GM12878 (cell line): ENCODE measurements around the gene SPC24. TPM values are rescaled to one million over a fixed set of nuclear protein-coding genes. Genes with fewer than 3 reads are reported as not detected.

Experiments
- ATAC-seq: fragments of 200-7000 bp; cut with Tn5 transposase; 3 replicates; pipeline ENCODE4 v1.9.1; 2020; ENCODE audit warnings: mild to moderate bottlenecking, moderate library complexity
- BruUV-seq: library from RNA; stranded (reverse); fragments of 400-500 nt; replicated peaks from 2 replicates; lab custom pipeline; 2021; lab: Mats Ljungman, UMichigan
- CTCF ChIA-PET: fragments of 300-600 bp; sonication (Branson Sonifier 250); formaldehyde crosslinking; extraction: SDS; loops from one replicate; lab custom pipeline; 2021; ENCODE audit warnings: inconsistent platforms; lab: Yijun Ruan, JAX
- POLR2A ChIA-PET: fragments of 350-600 bp; formaldehyde crosslinking; extraction: SDS; loops from one replicate; lab custom pipeline; 2021; ENCODE audit warnings: inconsistent platforms; lab: Charles Lee
- RAD21 ChIA-PET: fragments of 300-600 bp; sonication (Branson Sonifier 250); formaldehyde crosslinking; loops from one replicate; lab custom pipeline; 2023; ENCODE audit warnings: antibody characterized with exemption; ENCODE audit not compliant: unreplicated experiment; lab: Charles Lee
- SMC1A ChIA-PET: fragments of 300-600 bp; sonication (Branson Sonifier 250); formaldehyde crosslinking; loops from one replicate; lab custom pipeline; 2023; ENCODE audit not compliant: unreplicated experiment, uncharacterized antibody; lab: Charles Lee
- DNase-seq: peaks from one replicate; pipeline ENCODE4 v3.0.0-alpha.2; 2011; ENCODE audit warnings: low read depth, low spot score
- FAIRE-seq: peaks from 3 replicates; lab custom pipeline; 2011; peaks lifted over from hg19 to GRCh38; lab: Jason Lieb, UNC
- H2AFZ ChIP-seq: 2 replicates; pipeline ENCODE4 v1.6.0; 2011; ENCODE audit warnings: low read depth, low read length, control low read depth; ENCODE audit not compliant: control insufficient read depth
- H3K27ac ChIP-seq: 2 replicates; pipeline ENCODE4 v1.5.1; 2011; ENCODE audit warnings: control low read depth; ENCODE audit not compliant: control insufficient read depth, insufficient read depth
- H3K27me3 ChIP-seq, 2 experiments: replicated peaks in 1 of 2; 2 replicates each; pipeline versions ENCODE4 v1.6.0 to v1.6.1; 2011; ENCODE audit warnings: low read length in 1 of 2; ENCODE audit not compliant: control insufficient read depth in 2 of 2, insufficient read depth in 2 of 2
- H3K36me3 ChIP-seq, 2 experiments: 2 replicates each; pipeline ENCODE4 v1.5.1; 2011; ENCODE audit warnings: low read length in 1 of 2; ENCODE audit not compliant: control insufficient read depth in 2 of 2, insufficient read depth in 2 of 2
- H3K4me1 ChIP-seq: 2 replicates; pipeline ENCODE4 v1.6.1; 2011; ENCODE audit warnings: mild to moderate bottlenecking, low read length, moderate library complexity, mixed read lengths; ENCODE audit not compliant: control insufficient read depth, insufficient read depth
- H3K4me2 ChIP-seq: 2 replicates; pipeline ENCODE4 v1.6.0; 2011; ENCODE audit warnings: control low read depth; ENCODE audit not compliant: control insufficient read depth, insufficient read depth
- H3K4me3 ChIP-seq: fragments of 200-600 bp; sonication (generic); 2 replicates; pipeline ENCODE4 v1.5.1; 2016
- H3K79me2 ChIP-seq: 2 replicates; pipeline ENCODE4 v1.6.0; 2011; ENCODE audit warnings: low read length; ENCODE audit not compliant: control insufficient read depth, insufficient read depth
- H3K9ac ChIP-seq: 2 replicates; pipeline ENCODE4 v1.8.0; 2011; ENCODE audit warnings: low read length, control low read depth, mixed read lengths; ENCODE audit not compliant: control insufficient read depth, insufficient read depth
- H3K9me3 ChIP-seq: replicated peaks from 3 replicates; pipeline ENCODE4 v1.5.1; 2011; ENCODE audit warnings: mild to moderate bottlenecking, low read length; ENCODE audit not compliant: control insufficient read depth, insufficient read depth
- H4K20me1 ChIP-seq: 2 replicates; pipeline ENCODE4 v1.6.0; 2011; ENCODE audit not compliant: control insufficient read depth, insufficient read depth
- BHLHE40 ChIP-seq, 2 experiments: fragments of 450-650 bp in 1 of 2; IDR thresholded peaks; 2 replicates each; pipeline ENCODE4 v1.6.1; 2011 to 2017; ENCODE audit warnings: low read depth in 2 of 2, borderline replicate concordance in 1 of 2, improper control_type of control experiment in 1 of 2, low read length in 1 of 2, mild to moderate bottlenecking in 1 of 2
- KAT2A ChIP-seq: conservative IDR thresholded peaks from 2 replicates; pipeline ENCODE4 v1.6.1; 2011; ENCODE audit warnings: low read depth, low read length; ENCODE audit not compliant: control insufficient read depth
- MXI1 ChIP-seq: fragments of 150-350 bp; IDR thresholded peaks from 2 replicates; pipeline ENCODE4 v1.6.1; 2011; ENCODE audit warnings: low read depth, mild to moderate bottlenecking, inconsistent platforms, low read length, improper control_type of control experiment
- TBL1XR1 ChIP-seq: IDR thresholded peaks from 2 replicates; pipeline ENCODE4 v1.6.1; 2012; ENCODE audit warnings: low read depth, low read length, improper control_type of control experiment
- WGBS: methylation state at CpG from one replicate; pipeline ENCODE4 v1.1.6; 2016; ENCODE audit warnings: low lambda C conversion rate; ENCODE audit not compliant: insufficient replicate concordance, insufficient coverage; ENCODE audit errors: missing lambda C conversion rate; 5-methylcytosine and 5-hydroxymethylcytosine counted together
- in situ Hi-C: fragments of 300-500 bp; cut with MboI; formaldehyde crosslinking; loops from 9 replicates; pipeline ENCODE4 v1.14.3; 2018; ENCODE audit warnings: mixed read lengths
- intact Hi-C: fragments of 100-400 bp; cut with micrococcal nuclease; formaldehyde crosslinking; loops from one replicate; pipeline ENCODE4 v1.14.2; 2022; ENCODE audit not compliant: unreplicated experiment
- polyA plus RNA-seq, 11 experiments: library from polyadenylated mRNA; depleted of rRNA in 4 of 11; unstranded in 6 of 11; stranded (reverse) in 5 of 11; fragments of >200 nt; fragmentation: Nextera tagmentation in 4 of 11; fragmentation: Illumina TruSeq in 1 of 11; extraction: Ambion mirVana in 4 of 11; extraction: Trizol in 1 of 11; gene quantifications; 1 replicate in 1 of 11; 2 replicates in 10 of 11; pipeline versions ENCODE4 v1.2.1 to v1.2.3, GENCODE V29; 2011 to 2016; ENCODE audit warnings: inconsistent platforms in 2 of 11, missing spikeins in 2 of 11, low read depth in 1 of 11
- total RNA-seq, 4 experiments: library from RNA; depleted of rRNA in 3 of 4; stranded (reverse); fragments of >200 nt in 3 of 4; fragmentation: Illumina TruSeq in 1 of 4; extraction: Trizol in 1 of 4; gene quantifications; 2 replicates each; pipeline versions ENCODE4 v1.2.1 to v1.2.3, GENCODE V29; 2013 to 2021
- TF ChIP-seq, protein P1 (sequence below): fragments of 450-650 bp; conservative IDR thresholded peaks from 2 replicates; pipeline ENCODE4 v1.6.1; 2017; ENCODE audit warnings: mild to moderate bottlenecking, moderate library complexity
- TF ChIP-seq, protein P2 (sequence below): fragments of 450-650 bp; formaldehyde crosslinking; IDR thresholded peaks from 2 replicates; pipeline ENCODE4 v1.5.0; 2022; ENCODE audit warnings: mild to moderate bottlenecking, missing genetic modification characterization
- TF ChIP-seq, protein P3 (sequence below), 3 experiments: IDR thresholded peaks in 2 of 3; conservative IDR thresholded peaks in 1 of 3; 2 replicates each; pipeline ENCODE4 v1.5.1; 2011; ENCODE audit warnings: low read depth in 3 of 3, low read length in 3 of 3, mild to moderate bottlenecking in 3 of 3, control low read depth in 2 of 3, moderate library complexity in 2 of 3, inconsistent platforms in 1 of 3, mixed read lengths in 1 of 3; ENCODE audit not compliant: control insufficient read depth in 2 of 3, insufficient read depth in 1 of 3; ENCODE audit errors: extremely low read depth in 1 of 3

SPC24 gene
- total and polyA plus RNA-seq, 10 of the 15 experiments (the other 5 are each of a cell fraction or from before 2014, with no cell fraction given), result 9.4 to 72.6 (median 40.7) TPM

DNA sequence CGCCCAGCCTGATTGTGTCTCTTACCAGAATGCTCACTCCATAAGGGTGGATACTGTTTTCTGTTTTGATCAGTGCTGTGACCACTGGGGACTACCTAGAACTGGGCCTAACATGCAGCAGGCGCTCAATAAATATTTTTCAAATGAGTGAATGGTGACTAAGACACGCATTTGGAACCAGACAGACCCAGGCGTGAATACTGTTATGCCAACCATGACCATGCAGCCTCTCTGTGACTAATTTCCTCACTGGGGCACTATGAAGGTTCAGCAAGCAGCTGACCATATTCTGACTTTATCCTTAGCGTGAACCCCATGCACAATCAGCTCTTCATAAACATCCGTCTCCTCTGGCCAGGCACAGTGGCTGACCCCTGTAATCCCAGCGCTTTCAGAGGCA lies 13.0 kb upstream of the SPC24 start:
- RAD21 ChIA-PET, result no interaction called here
- no peak for FAIRE-seq
- WGBS, result 3% methylated on average over 7 of the region's 7 CpGs

DNA sequence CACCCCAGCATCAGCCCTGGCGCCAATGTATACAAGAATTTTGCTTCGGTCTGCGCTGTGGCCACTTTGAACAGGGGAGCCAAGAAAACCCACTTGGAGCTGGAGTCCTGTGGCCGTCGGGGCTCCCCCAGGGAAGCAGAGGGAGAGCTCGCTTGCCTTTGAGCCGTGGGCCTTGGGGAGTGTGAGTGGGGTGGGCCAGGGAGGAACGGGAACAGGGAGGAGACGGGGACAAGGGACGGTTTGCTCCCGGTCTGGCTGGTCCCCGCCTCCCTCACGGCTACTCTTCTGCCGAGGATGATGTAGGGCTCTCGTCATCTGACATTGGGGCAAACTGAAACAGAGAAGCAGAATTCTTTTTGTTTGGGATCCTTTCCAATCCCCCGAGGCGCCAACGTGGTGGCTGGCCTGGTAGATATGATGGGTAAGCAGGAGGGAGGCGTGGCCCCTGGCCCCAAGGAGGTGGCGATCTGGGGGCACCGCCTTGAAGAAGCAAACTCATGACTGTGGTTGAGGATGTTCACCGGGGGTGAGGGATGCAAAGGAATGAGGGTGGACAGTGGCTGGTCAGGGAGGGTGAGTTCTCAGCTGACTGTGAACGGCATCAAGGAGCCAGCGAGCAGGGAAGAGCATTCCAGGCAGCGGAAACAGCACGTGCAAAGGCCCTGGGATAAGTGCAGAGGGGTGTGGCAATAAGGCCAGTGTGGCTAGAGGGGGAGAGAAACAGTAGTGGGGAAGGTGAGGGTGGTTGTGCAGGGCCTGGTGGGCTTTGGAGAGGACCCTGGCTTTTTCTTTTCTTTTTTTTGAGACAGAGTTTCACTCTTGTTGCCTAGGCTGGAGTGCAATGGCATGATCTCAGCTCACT lies 10.9 kb upstream of the SPC24 start:
- FAIRE-seq, result no peak
- no peak for ATAC-seq
- no peak overlapping the region for H3K4me3 ChIP-seq
- H3K9me3 ChIP-seq, result no peaks in the 10 kb centered on the region
- no peaks in the 10 kb centered on the region for H3K27me3 ChIP-seq
- CTCF ChIA-PET, result no interaction called here
- RAD21 ChIA-PET, result no interaction called here
- WGBS, result 75% methylated on average over 26 of the region's 26 CpGs
- no peak overlapping the region for H3K27ac ChIP-seq
- H4K20me1 ChIP-seq, result no peaks in the 10 kb centered on the region
- intact Hi-C loops, result no loop called here
- no peak overlapping the region for H3K9ac ChIP-seq
- SMC1A ChIA-PET, result interaction anchor here (0.5 to 1.3 kb wide), 2 partner anchors 17 to 1327 kb away, joined by 3 read pairs; no protein-coding TSS in a partner anchor
- H3K36me3 ChIP-seq, result peaks cover 0 to 2% of the 10 kb centered on the region in 2 experiments; a peak in 2 of 4 replicates
- BruUV-seq, result no TSS peak
- H3K4me2 ChIP-seq, result no peak overlapping the region
- H3K4me1 ChIP-seq, result no peaks in the 10 kb centered on the region
- DNase-seq, result no peak
- H3K79me2 ChIP-seq, result no peaks in the 10 kb centered on the region
- H2AFZ ChIP-seq, result no peak overlapping the region
- in situ Hi-C loops, result no loop called here
- POLR2A ChIA-PET, result interaction anchor here (0.8 kb wide), 1 partner anchor 10 kb away, joined by 8 read pairs; no protein-coding TSS in a partner anchor
- no peak for TF ChIP-seq TBL1XR1
- TF ChIP-seq, protein P1, sequence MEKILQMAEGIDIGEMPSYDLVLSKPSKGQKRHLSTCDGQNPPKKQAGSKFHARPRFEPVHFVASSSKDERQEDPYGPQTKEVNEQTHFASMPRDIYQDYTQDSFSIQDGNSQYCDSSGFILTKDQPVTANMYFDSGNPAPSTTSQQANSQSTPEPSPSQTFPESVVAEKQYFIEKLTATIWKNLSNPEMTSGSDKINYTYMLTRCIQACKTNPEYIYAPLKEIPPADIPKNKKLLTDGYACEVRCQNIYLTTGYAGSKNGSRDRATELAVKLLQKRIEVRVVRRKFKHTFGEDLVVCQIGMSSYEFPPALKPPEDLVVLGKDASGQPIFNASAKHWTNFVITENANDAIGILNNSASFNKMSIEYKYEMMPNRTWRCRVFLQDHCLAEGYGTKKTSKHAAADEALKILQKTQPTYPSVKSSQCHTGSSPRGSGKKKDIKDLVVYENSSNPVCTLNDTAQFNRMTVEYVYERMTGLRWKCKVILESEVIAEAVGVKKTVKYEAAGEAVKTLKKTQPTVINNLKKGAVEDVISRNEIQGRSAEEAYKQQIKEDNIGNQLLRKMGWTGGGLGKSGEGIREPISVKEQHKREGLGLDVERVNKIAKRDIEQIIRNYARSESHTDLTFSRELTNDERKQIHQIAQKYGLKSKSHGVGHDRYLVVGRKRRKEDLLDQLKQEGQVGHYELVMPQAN, result no peak
- TF ChIP-seq, protein P2, sequence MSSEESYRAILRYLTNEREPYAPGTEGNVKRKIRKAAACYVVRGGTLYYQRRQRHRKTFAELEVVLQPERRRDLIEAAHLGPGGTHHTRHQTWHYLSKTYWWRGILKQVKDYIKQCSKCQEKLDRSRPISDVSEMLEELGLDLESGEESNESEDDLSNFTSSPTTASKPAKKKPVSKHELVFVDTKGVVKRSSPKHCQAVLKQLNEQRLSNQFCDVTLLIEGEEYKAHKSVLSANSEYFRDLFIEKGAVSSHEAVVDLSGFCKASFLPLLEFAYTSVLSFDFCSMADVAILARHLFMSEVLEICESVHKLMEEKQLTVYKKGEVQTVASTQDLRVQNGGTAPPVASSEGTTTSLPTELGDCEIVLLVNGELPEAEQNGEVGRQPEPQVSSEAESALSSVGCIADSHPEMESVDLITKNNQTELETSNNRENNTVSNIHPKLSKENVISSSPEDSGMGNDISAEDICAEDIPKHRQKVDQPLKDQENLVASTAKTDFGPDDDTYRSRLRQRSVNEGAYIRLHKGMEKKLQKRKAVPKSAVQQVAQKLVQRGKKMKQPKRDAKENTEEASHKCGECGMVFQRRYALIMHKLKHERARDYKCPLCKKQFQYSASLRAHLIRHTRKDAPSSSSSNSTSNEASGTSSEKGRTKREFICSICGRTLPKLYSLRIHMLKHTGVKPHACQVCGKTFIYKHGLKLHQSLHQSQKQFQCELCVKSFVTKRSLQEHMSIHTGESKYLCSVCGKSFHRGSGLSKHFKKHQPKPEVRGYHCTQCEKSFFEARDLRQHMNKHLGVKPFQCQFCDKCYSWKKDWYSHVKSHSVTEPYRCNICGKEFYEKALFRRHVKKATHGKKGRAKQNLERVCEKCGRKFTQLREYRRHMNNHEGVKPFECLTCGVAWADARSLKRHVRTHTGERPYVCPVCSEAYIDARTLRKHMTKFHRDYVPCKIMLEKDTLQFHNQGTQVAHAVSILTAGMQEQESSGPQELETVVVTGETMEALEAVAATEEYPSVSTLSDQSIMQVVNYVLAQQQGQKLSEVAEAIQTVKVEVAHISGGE (CRISPR knock-in tag), result no peak
- no peak for TF ChIP-seq MXI1
- TF ChIP-seq, protein P3, sequence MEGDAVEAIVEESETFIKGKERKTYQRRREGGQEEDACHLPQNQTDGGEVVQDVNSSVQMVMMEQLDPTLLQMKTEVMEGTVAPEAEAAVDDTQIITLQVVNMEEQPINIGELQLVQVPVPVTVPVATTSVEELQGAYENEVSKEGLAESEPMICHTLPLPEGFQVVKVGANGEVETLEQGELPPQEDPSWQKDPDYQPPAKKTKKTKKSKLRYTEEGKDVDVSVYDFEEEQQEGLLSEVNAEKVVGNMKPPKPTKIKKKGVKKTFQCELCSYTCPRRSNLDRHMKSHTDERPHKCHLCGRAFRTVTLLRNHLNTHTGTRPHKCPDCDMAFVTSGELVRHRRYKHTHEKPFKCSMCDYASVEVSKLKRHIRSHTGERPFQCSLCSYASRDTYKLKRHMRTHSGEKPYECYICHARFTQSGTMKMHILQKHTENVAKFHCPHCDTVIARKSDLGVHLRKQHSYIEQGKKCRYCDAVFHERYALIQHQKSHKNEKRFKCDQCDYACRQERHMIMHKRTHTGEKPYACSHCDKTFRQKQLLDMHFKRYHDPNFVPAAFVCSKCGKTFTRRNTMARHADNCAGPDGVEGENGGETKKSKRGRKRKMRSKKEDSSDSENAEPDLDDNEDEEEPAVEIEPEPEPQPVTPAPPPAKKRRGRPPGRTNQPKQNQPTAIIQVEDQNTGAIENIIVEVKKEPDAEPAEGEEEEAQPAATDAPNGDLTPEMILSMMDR (IDR thresholded peaks at IDR 0.05 in 2 of 3, conservative IDR thresholded peaks at IDR 0.05 in 1 of 3; ENCODE audit: control insufficient read depth in 2 of 3, extremely low read depth in 1 of 3, insufficient read depth in 1 of 3, low read depth in 3 of 3, low read length in 3 of 3), result no peak

More for the DNA sequence above, 13.0 kb upstream of the SPC24 start:
- intact Hi-C loops, result no loop called here
- no peak for TF ChIP-seq KAT2A
- TF ChIP-seq BHLHE40 (IDR thresholded peaks at IDR 0.05; ENCODE audit: borderline replicate concordance in 1 of 2, low read depth in 2 of 2, low read length in 1 of 2), result no peak
- BruUV-seq, result no TSS peak
- no peak overlapping the region for H3K9ac ChIP-seq
- DNase-seq, result no peak
- in situ Hi-C loops, result no loop called here
- H3K9me3 ChIP-seq, result no peaks in the 10 kb centered on the region
- H3K27ac ChIP-seq, result no peak overlapping the region
- H2AFZ ChIP-seq, result no peak overlapping the region
- no peaks in the 10 kb centered on the region for H4K20me1 ChIP-seq
- H3K36me3 ChIP-seq, result peaks cover 0 to 4% of the 10 kb centered on the region in 2 experiments; a peak in 2 of 4 replicates
- H3K27me3 ChIP-seq, result no peaks in the 10 kb centered on the region
- SMC1A ChIA-PET, result no interaction called here
- ATAC-seq, result peak; percentile 74
- H3K4me1 ChIP-seq, result no peaks in the 10 kb centered on the region
- POLR2A ChIA-PET, result no interaction called here
- no peak overlapping the region for H3K4me3 ChIP-seq
- H3K4me2 ChIP-seq, result no peak overlapping the region
- CTCF ChIA-PET, result no interaction called here
- H3K79me2 ChIP-seq, result no peaks in the 10 kb centered on the region
